GM12865 (cell line): Measurements from ENCODE around the gene STEAP3.
A peak's percentile ranks its signal among the peaks of the same experiment; 100 is the strongest.

Experiments used
- DNase-seq: peaks from one replicate; pipeline ENCODE4 v3.0.0; 2010; ENCODE audit warnings: low read depth
- H3K4me3 ChIP-seq: 2 replicates; pipeline ENCODE4 v1.5.1; 2011; ENCODE audit warnings: mild to moderate bottlenecking, low read depth, low read length, control low read depth
- TF ChIP-seq, protein P1 (sequence below): IDR thresholded peaks from 2 replicates; pipeline ENCODE4 v1.5.1; 2011; ENCODE audit warnings: low read length, control low read depth, low read depth, inconsistent platforms; ENCODE audit not compliant: insufficient read depth; ENCODE audit errors: missing control alignments

STEAP3 gene

GRCh38 chr2:119190321-119191111 is 33.1 kb upstream of the STEAP3 start:
- TF ChIP-seq, protein P1, sequence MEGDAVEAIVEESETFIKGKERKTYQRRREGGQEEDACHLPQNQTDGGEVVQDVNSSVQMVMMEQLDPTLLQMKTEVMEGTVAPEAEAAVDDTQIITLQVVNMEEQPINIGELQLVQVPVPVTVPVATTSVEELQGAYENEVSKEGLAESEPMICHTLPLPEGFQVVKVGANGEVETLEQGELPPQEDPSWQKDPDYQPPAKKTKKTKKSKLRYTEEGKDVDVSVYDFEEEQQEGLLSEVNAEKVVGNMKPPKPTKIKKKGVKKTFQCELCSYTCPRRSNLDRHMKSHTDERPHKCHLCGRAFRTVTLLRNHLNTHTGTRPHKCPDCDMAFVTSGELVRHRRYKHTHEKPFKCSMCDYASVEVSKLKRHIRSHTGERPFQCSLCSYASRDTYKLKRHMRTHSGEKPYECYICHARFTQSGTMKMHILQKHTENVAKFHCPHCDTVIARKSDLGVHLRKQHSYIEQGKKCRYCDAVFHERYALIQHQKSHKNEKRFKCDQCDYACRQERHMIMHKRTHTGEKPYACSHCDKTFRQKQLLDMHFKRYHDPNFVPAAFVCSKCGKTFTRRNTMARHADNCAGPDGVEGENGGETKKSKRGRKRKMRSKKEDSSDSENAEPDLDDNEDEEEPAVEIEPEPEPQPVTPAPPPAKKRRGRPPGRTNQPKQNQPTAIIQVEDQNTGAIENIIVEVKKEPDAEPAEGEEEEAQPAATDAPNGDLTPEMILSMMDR: no peak
- DNase-seq: peak; percentile 5
- no peak overlapping the region for H3K4me3 ChIP-seq

GRCh38 chr2:119192893-119193292 is 30.7 kb upstream of the STEAP3 start:
- DNase-seq: no peak
- TF ChIP-seq, protein P1: no peak
- H3K4me3 ChIP-seq: no peak overlapping the region

GRCh38 chr2:119195001-119195400 is 28.6 kb upstream of the STEAP3 start:
- H3K4me3 ChIP-seq: no peak overlapping the region
- TF ChIP-seq, protein P1: no peak
- DNase-seq: no peak

- no peak overlapping the region for H3K4me3 ChIP-seq
- no peak for DNase-seq
- TF ChIP-seq, protein P1: no peak
These were observed 27.7 kb upstream of the STEAP3 start for GRCh38 chr2:119195887-119196286.

- H3K4me3 ChIP-seq: no peak overlapping the region
- TF ChIP-seq, protein P1: no peak
- DNase-seq: no peak
These were observed 27.1 kb upstream of the STEAP3 start for GRCh38 chr2:119196301-119197125.

DNA sequence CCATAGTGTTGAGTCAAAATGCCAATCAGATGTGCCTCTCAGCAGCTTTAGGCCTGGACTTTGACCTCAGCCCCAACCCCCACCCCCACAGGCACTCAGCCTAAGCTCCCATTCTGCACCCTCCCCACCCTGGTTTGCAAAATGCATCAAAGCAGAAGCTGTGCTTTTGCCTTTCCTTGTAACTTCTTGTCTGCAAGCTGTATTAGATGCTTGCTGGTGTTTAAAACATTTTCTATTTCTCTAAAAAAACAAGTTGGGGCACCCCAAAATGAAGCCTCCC is 26.6 kb upstream of the STEAP3 start:
- no peak overlapping the region for H3K4me3 ChIP-seq
- TF ChIP-seq, protein P1: no peak
- no peak for DNase-seq
